ENCODE data around the gene ENPEP.
"Not testable (repeated sequence)": the region's sequence is repeated elsewhere in the genome, so short reads cannot be mapped to it uniquely, and the experiment has no call there.

Gene ENPEP

DNA sequence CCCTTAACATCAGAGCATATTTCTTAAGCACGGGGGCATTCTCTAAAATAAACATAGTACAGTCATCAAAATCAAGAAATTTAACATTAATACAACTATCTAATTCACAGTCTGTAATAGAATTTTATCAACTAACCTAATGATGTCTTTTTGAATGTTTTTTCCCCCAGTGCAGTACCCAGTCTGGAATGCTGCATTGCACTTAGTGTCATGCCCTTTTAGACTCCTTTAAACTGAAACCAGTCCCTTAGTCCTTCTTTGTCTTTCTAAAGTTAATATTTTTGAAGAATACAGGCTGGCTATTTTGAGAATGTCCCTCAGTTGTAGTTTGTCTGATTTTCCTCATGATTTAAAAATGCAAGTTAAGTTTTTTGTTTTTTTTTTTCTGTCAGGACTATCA, 9.5 kb downstream of the ENPEP start:
- no peak for DNase-seq (ENCODE audit: low spot score)

- no peak for DNase-seq (ENCODE audit: low spot score)
Measured at GRCh38 chr4:110486256-110486655, 10.3 kb downstream of the ENPEP start.

DNA sequence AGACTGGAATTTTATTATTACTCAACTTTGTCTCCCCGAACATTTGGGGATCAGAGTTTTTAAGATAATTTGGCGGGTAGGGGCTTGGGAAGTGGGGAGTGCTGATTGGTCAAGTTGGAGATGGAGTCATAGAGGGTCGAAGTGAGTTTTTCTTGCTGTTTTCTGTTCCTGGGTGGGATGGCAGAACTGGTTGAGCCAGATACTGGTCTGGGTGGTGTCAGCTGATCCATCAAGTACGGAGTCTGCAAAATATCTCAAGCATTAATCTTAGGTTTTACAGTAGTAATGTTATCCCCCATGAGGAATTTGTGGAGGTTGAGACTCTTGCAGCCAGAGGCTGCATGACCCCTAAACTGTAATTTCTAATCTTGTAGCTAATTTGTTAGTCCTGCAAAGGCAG, 10.9 kb downstream of the ENPEP start:
- not testable (repeated sequence) for DNase-seq (ENCODE audit: low spot score)

GRCh38 chr4:110487873-110488272, 11.9 kb downstream of the ENPEP start:
- no peak for DNase-seq (ENCODE audit: low spot score)

GRCh38 chr4:110489901-110490508, 14.1 kb downstream of the ENPEP start:
- no peak for DNase-seq (ENCODE audit: low spot score)

- DNase-seq (ENCODE audit: low spot score): no peak
Measured at GRCh38 chr4:110492522-110492921, 16.6 kb downstream of the ENPEP start.

- DNase-seq (ENCODE audit: low spot score): no peak
Measured at GRCh38 chr4:110493520-110493919, 17.6 kb downstream of the ENPEP start.

DNA sequence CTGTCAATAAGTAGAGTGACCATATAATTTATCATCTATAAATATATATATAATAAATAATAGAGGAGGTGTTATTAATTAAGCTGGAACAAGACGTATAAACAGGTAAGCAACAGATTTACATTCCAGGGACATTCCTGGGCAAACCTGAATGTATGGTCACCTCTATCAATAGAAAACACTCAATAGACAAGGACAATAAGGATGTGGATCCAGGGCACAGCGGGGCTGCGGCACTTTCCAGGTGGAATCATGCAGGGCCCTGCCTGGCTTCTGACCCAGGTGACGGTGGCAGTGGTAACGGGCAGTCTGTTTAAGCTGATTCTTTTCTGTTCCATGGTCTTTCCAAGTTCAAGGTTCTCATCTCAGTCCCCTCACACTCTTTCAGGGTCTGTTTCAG, 22.5 kb downstream of the ENPEP start:
- no peak for DNase-seq (ENCODE audit: low spot score)

DNA sequence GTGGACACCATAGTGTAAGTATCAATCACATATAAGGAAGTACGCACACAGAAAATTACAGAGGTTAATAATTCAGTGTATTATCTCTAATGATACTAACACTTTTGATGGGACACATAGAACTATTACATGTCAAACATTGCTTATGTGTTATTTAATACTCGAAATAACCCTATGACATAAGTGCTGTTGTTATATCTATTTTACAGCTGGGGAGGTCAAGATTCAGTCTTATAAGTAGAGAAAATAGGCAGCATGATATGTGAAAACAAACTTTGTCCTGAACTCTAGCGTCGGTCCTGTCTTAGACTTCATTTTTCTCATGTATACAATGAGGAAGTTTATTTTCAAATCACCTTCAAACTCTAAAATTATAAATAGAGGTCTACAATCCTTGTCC, 23.2 kb downstream of the ENPEP start:
- DNase-seq (ENCODE audit: low spot score): no peak

GRCh38 chr4:110501826-110502225, 25.9 kb downstream of the ENPEP start:
- no peak for DNase-seq (ENCODE audit: low spot score)

DNA sequence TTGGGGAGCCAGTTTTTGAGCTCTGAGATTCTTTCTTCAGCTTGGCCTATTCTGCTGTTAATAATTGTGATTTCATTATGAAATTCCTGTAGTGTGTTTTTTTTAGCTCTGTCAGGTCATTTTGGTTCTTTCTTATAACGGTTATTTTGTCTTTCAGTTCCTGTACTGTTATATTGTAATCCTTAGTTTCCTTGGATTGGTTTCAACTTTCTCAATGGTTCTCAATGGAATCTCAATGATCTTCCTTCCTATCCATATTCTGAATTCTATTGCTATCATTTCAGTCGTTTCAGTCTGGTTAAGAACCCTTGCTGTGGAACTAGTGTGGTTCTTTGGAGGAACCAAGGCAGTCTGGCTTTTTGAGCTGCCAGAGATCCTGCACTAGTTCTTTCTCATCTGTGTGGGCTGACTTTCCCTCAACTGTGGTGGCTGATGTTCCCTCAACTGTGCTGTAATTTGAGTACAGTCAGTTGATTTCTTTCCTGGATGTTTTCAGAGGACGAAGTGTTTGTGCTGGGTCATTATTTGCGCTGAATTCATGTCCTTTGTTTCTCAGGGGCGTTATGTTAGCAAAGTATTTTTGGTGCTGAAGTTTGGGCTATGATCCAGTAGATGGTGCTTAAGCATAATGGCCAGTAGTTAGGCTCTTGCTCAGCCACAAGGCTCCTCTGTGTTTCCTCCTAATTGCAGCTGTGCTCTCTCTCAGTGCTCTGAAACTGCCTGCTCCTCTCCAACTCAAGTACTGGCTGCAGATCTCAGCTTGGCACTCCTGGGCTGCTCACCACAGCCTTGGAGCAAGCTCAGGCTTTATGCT, 27.5 kb downstream of the ENPEP start:
- DNase-seq (ENCODE audit: low spot score): no peak

GRCh38 chr4:110504084-110504435, 28.1 kb downstream of the ENPEP start:
- DNase-seq (ENCODE audit: low spot score): no peak

DNA sequence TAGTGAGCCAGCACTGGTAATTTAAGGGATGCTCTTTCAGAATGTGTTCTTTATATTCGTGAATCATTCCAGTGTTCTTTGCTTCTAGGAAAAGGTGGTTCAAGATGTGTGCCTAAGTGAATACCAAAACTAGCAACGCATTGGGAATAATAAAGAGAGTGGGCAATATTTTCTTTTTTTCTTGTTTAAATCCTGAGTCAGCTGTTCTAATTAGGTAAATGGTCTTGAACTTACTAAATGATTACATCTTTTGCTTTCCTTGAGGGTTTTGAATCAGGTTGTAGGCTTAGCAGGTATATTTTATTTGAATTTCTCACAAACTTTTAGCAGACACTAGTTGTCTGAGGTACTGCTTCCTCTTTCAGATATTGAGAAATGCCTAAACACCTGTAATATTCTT, 29.5 kb downstream of the ENPEP start:
- no peak for DNase-seq (ENCODE audit: low spot score)

DNA sequence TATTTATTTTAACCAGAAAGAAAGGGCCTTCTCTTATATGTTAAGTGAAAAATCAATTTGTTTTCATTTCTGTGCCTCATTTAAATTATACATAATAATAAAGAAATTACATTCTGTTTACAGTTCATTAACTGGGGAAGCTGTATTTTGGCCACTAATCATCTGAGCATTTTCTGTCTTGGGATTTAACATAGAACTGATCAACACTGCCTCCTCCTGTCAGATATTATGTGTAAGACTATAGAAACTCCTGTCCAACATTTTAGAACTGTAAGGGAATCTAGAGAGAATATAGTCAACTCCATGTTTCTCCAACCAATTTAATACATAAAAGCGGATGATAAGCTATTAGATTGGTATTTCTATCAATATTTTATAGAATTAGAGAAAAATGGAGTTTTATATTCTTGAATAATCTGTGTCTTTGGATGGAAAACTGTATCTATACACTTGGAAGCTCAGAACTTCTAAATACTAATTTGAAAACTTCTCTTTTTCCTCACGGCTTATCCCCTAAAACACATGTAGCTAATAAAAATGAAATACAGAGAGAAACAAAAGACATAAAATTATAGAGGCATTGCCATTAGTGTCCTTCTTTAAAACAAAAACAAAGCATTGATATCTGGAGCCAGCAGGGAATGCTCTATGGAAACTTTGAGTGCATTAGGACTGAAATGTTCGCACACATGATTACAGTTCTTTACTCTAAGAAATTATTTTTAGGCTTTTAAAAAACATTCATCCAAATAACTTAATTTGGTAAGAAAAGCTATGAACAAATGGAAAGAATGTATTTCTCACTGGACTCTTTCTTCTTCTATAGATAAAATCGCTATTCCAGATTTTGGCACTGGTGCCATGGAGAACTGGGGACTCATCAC, 33.1 kb downstream of the ENPEP start:
- peak; percentile 32 for DNase-seq (ENCODE audit: low spot score)

DNA sequence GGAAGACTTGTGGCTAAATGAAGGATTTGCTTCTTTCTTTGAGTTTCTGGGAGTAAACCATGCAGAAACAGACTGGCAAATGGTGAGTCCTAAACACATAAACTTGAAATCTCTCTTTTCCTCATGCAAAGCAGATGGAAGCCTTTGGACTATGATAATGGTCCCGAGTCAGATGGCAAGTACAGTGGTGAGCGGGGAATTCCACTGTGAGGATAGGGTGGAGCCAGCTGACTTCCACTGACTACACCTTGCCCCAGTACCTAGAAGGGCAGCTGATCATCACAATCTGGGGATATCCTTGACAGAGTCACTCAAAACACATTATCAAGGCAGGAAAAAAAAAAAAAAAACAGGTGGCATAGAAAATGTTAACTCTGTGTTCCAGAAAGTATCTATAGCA, 34.3 kb downstream of the ENPEP start:
- DNase-seq (ENCODE audit: low spot score): no peak

- peak; percentile 59 for DNase-seq (ENCODE audit: low spot score)
Measured at GRCh38 chr4:110510955-110511544, 35.1 kb downstream of the ENPEP start.

DNA sequence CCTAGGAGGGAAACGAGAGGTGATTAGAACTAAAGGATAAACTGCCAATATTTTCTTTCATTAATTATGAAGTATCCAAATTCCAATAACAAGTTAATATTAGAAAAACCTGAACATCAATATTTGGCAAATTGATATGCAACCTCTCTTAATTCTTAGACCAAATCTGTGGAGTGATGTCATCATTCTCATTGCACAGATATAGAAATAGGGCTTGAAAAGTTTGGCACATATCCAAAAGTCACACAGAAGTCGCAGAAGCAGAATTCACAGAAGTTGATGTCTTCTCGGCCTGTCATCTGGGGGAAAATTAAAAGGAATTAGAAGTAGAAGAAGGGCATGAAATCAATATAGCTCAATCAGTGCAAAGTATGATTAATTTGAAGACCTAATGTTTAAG, 36.9 kb downstream of the ENPEP start:
- DNase-seq (ENCODE audit: low spot score): no peak

DNA sequence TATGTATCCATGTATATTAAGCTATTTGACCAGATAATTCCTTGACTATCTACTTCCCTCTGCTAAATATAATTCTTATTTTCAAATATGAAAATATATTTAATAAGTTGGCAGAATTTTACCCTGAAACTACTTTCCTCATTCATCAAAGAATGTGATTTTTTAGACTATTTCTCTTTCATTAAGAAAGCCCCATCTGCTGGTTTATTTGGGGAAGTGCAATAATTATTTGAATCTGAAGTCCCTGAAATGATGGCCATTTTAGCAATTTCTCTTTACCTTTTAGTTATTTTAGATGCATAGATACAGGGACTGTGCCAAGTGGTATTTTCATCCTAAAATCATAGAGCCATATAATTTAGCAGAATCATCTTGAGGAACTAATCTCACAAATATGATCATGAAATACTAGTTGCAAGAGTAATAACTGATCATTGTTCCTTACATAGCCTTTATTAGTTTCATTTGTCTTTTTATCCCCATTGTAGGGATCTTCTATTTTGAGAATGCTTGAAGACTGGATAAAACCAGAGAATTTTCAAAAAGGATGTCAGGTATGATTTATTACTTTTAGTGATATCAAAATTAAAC, 39.0 kb downstream of the ENPEP start:
- peak; percentile 61 for DNase-seq (ENCODE audit: low spot score)

DNA sequence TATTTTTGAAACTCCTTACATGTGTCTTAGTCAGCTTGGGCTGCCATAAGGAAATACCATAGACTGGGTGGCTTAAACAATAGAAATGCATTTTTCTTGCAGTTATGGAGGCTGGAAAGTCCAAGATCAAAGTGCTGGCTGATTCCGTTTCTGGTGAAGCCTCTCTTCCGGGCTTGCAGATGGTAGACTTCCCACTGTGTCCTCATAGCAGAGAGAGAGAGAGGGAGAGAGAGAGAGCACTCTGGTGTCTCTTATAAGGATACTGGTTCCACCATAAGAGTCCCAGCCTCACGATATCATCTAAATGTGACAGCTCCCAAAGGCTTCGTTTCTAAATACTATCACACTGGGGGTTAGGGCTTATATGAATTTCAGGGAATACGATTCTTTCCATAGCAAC, 39.7 kb downstream of the ENPEP start:
- DNase-seq (ENCODE audit: low spot score): peak; percentile 24

- DNase-seq (ENCODE audit: low spot score): peak; percentile 83
Measured at GRCh38 chr4:110516106-110516922, 40.4 kb downstream of the ENPEP start.

DNA sequence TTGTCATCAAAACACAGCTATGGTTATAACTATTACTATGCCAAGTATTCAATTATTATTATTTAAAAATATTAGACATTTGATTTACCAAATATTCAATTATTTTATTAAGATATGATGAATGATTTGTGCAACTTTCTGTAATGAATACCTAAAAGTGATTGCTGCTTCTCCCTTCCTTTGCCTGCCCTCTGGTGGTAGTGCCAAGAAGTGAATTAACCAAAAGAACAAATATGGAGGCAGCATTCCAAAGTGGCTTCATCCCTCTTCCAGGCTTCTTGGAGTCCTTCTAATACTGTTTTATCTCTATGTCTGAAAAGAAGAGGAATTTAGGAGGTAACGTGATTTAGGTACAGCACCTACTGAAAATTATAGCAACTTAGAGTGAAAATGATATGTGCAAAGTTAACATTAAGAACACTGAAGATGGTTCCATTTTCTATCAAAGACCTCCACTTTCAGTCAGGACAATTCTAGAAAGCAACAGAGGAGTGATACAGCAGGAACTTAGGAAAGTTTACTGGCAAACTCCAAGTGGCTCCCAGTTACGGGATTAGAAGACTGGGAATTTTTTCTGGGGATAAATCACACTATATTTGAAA, 43.0 kb downstream of the ENPEP start:
- DNase-seq (ENCODE audit: low spot score): peak; percentile 48

All from COLO829 (cell line).